DMS 273 (cell line): Measurements from ENCODE around the gene TAGLN.
A peak's percentile ranks its signal among the peaks of the same experiment; 100 is the strongest.
"Not testable (repeated sequence)": the region's sequence is repeated elsewhere in the genome, so short reads cannot be mapped to it uniquely, and the experiment has no call there.

Experiments used
- DNase-seq: peaks from one replicate; lab custom pipeline; 2025; ENCODE audit not compliant: unreplicated experiment; lab: John Stamatoyannopoulos, UW

The TAGLN gene

GRCh38 chr11:117180661-117181585 is 18.2 kb upstream of the TAGLN start:
- DNase-seq = peak; percentile 63

DNA sequence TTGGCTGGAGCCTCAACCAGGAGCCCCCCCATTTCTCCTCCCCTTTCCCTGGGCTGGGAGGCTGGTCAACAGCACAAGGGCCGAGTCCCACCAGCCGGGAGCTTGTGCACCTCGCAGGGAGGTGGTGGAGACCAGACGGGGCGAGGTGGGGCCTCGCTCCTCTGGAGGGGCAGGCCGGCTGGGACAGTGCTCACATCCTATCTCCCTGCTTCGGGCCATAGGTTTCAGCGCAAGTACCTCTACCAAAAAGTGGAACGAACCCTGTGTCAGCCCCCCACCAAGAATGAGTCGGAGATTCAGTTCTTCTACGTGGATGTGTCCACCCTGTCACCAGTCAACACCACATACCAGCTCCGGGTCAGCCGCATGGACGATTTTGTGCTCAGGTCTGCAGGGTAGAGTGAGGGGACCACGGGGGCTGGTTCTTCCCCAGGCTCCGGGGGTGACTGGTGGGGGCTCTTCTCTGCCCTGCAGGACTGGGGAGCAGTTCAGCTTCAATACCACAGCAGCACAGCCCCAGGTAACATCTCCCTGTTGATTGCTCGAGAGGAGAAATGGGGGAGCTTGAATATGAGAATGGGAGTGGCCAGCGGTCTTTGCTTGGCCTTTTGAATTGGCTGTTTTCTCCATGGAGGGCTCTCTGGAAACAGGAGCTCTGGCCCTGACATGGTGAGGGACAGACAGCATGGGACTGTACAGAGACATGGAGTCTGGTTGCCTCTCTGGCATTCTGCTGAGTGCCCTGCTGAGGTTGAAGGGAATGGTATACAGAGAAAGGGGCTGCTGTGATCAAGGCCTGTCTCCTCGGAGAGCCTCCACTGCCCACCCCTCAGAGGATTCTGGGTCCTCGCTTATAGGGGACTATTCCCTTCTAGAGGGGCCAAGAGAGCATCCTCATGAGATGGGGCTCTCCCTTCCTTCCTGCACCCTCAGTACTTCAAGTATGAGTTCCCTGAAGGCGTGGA is 17.3 kb upstream of the TAGLN start:
- DNase-seq = no peak

- no peak for DNase-seq
Measured at GRCh38 chr11:117182551-117182935, 16.6 kb upstream of the TAGLN start.

GRCh38 chr11:117183178-117183577 is 16.0 kb upstream of the TAGLN start:
- DNase-seq = not testable (repeated sequence)

GRCh38 chr11:117183724-117184349 is 15.3 kb upstream of the TAGLN start:
- DNase-seq = no peak

GRCh38 chr11:117185736-117186430 is 13.3 kb upstream of the TAGLN start:
- DNase-seq = no peak

DNA sequence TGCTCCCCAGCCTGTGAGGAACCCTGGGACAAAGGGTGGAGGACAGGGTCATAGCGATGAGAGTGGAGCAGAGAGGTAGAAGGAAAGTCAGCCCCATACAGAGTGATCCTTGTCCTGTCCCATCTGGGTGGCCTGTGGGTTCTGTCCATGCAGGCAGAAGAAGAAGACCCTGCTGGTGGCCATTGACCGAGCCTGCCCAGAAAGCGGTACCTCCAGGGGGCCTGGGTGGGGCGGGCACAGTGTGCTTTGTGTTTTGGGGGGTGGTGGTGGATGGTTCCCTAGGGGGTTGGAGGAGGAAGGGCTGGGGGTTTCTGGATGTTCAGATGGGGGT is 12.8 kb upstream of the TAGLN start:
- no peak for DNase-seq

DNA sequence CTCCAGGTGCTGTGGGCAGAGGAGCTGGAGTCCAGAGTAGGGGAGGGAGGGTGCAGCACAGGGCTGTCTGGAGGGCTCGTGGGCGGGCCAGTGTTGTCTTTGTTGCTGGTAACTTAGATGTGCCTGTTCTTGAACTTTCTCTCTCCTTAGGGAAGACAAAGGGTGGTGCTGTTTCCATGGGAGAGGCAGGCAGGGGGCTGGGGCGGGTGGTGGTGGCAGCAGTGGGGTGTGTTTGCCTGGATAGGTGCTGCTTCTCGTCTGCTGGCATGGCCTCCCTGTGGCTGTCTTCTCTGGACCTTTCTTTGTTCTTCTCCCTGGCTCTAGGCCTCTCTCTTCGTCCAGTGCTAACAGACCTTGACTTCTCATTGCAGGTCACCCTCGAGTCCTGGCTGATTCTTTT is 12.2 kb upstream of the TAGLN start:
- DNase-seq = no peak

GRCh38 chr11:117187428-117187798 is 11.8 kb upstream of the TAGLN start:
- no peak for DNase-seq

- DNase-seq = no peak
Measured at GRCh38 chr11:117187799-117188481, 11.2 kb upstream of the TAGLN start.

DNA sequence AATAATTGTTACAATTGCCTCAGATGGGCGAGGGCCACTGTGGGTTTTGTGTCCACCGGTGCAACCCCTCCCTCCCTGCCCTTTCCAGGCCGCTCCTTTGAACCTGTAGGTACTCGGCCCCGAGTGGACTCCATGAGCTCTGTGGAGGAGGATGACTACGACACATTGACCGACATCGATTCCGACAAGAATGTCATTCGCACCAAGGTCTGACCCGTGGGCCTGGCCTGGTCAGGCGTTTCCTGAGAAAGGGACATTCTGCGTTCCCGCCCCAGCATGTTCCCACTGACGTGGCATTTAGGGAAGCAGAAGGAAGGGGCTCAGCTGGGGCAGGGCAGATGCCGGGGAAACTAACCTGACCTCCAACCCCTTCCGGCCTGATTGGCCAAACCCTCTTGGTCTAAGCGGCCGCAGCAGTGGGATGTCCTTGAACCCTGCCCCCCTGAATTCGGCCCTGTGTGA is 10.5 kb upstream of the TAGLN start:
- DNase-seq = no peak

GRCh38 chr11:117189191-117189940 is 9.8 kb upstream of the TAGLN start:
- DNase-seq = no peak

DNA sequence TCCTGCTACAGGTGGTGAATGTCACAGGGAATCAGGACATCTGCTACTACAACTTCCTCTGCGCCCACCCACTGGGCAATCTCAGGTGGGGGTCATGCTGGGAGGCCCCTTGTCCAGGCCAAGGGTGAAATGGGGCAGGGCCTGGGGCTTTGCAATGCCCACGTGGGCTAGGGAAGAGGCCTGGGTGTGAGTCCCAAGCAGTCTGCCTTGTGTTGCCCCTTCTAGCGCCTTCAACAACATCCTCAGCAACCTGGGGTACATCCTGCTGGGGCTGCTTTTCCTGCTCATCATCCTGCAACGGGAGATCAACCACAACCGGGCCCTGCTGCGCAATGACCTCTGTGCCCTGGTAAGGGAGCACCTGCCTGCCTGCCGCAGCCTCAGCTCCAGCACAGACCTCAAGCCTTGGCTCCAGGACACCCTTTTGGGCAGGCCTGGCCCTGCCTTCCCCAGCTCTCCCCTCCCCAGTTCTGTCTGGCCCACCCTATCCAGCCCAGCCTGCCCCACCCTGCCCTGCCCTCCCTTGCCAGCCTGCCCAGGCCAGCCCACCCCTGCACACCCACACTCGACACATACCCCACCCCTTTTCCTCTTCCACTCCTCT is 9.1 kb upstream of the TAGLN start:
- no peak for DNase-seq

- DNase-seq = no peak
Measured at GRCh38 chr11:117191680-117192400, 7.3 kb upstream of the TAGLN start.

- DNase-seq = no peak
Measured at GRCh38 chr11:117192401-117192875, 6.7 kb upstream of the TAGLN start.

GRCh38 chr11:117193130-117194020 is 5.8 kb upstream of the TAGLN start:
- no peak for DNase-seq

- DNase-seq = no peak
Measured at GRCh38 chr11:117194267-117194666, 4.9 kb upstream of the TAGLN start.
